ENCODE results near the gene PARG.

Gene PARG

GRCh38 chr10:49769692-49770091 lies 172.1 kb downstream of the PARG start (continued):
- TF ChIP-seq TSHZ2 (CRISPR knock-in tag; IDR thresholded peaks at IDR 0.05) (no peak), ZNF8 (CRISPR knock-in tag; IDR thresholded peaks at IDR 0.05) (no peak), OSR1 (CRISPR knock-in tag; IDR thresholded peaks at IDR 0.05) (no peak), ZNF70 (CRISPR knock-in tag; IDR thresholded peaks at IDR 0.05) (no peak), ARNTL (CRISPR knock-in tag; IDR thresholded peaks at IDR 0.05; ENCODE audit: borderline replicate concordance, low read depth) (no peak)

GRCh38 chr10:49768731-49769130 lies 173.1 kb downstream of the PARG start:
- TF ChIP-seq CSRNP3 (CRISPR knock-in tag; IDR thresholded peaks at IDR 0.05) (no peak), TOX (CRISPR knock-in tag; IDR thresholded peaks at IDR 0.05; ENCODE audit: borderline replicate concordance) (no peak), PPARA (CRISPR knock-in tag; IDR thresholded peaks at IDR 0.05; ENCODE audit: borderline replicate concordance) (no peak), SNAI2 (CRISPR knock-in tag; IDR thresholded peaks at IDR 0.05) (no peak), ZFP30 (CRISPR knock-in tag; IDR thresholded peaks at IDR 0.05) (no peak), GLIS3 (CRISPR knock-in tag; IDR thresholded peaks at IDR 0.05) (no peak), POU6F1 (CRISPR knock-in tag; IDR thresholded peaks at IDR 0.05; ENCODE audit: borderline replicate concordance, low read depth) (no peak), TSHZ2 (CRISPR knock-in tag; IDR thresholded peaks at IDR 0.05) (no peak), PATZ1 (CRISPR knock-in tag; IDR thresholded peaks at IDR 0.05; ENCODE audit: borderline replicate concordance) (no peak), ZC3H10 (CRISPR knock-in tag; IDR thresholded peaks at IDR 0.05) (no peak), BACH2 (CRISPR knock-in tag; IDR thresholded peaks at IDR 0.05; ENCODE audit: borderline replicate concordance) (no peak)
- ATAC-seq, result no peak

GRCh38 chr10:49768329-49768728 lies 173.5 kb downstream of the PARG start:
- ATAC-seq, result no peak

More at GRCh38 chr10:49768329-49768728, 173.5 kb downstream of the PARG start:
- no peak for TF ChIP-seq ISL1 (CRISPR knock-in tag; IDR thresholded peaks at IDR 0.05)
- TF ChIP-seq TSHZ2 (CRISPR knock-in tag; IDR thresholded peaks at IDR 0.05), result no peak
- no peak for TF ChIP-seq RARB (CRISPR knock-in tag; IDR thresholded peaks at IDR 0.05)
- TF ChIP-seq ZNF70 (CRISPR knock-in tag; IDR thresholded peaks at IDR 0.05), result no peak
- TF ChIP-seq SNAI2 (CRISPR knock-in tag; IDR thresholded peaks at IDR 0.05), result no peak

Measured in SK-N-SH treated with all-trans-retinoic acid at 6 μM for 48 hours (cell line).